Measurements from ENCODE around the gene SDC1.
A peak's percentile ranks its signal among the peaks of the same experiment; 100 is the strongest.
"Not testable (repeated sequence)": the region's sequence is repeated elsewhere in the genome, so short reads cannot be mapped to it uniquely, and the experiment has no call there.

The SDC1 gene

DNA sequence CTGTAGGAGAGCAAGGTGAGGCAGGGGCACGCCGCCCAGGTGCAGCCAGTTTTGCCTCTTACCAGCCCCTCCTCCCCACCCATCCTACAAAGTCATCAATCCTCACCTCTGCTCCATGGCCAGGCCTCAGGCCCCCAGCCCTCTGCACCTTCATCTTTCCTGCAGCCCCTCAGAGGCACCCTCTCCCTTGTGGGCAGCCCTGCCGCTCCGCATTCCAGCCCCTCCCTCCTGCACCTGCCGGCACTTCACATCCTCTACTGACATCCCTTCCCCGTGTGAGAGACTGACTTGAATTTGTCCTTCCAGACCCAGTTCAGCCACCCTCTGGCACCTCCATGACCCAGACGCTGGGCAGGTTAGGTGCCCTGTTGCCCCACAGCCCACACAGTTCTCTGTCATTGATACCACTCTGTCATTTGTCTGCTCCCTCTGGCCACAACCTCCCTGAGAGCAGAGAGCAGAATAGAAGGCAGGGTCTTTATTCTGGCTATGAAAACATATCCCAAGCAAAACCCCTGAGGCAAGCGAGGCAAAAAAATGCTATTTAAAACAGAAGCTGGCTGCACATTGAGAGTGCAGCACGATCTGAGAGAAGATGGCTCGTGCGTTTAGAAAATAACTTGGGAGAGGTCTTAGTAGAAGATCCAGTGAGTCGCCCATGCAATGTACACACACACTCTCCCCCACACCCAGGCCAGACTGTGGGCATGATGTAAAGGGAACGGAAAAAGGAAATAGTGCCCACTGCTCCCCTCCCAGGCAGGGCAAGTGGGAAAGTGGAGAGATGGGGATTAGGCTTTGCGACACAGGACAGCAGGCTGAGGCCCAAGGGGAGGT lies 25.9 kb downstream of the SDC1 start:
- TF ChIP-seq, protein P1, sequence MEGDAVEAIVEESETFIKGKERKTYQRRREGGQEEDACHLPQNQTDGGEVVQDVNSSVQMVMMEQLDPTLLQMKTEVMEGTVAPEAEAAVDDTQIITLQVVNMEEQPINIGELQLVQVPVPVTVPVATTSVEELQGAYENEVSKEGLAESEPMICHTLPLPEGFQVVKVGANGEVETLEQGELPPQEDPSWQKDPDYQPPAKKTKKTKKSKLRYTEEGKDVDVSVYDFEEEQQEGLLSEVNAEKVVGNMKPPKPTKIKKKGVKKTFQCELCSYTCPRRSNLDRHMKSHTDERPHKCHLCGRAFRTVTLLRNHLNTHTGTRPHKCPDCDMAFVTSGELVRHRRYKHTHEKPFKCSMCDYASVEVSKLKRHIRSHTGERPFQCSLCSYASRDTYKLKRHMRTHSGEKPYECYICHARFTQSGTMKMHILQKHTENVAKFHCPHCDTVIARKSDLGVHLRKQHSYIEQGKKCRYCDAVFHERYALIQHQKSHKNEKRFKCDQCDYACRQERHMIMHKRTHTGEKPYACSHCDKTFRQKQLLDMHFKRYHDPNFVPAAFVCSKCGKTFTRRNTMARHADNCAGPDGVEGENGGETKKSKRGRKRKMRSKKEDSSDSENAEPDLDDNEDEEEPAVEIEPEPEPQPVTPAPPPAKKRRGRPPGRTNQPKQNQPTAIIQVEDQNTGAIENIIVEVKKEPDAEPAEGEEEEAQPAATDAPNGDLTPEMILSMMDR (IDR thresholded peaks at IDR 0.05), result no peak
- TF ChIP-seq ZFX (IDR thresholded peaks at IDR 0.05; ENCODE audit: borderline replicate concordance), result no peak
- no peak overlapping the region for H3K27ac ChIP-seq

DNA sequence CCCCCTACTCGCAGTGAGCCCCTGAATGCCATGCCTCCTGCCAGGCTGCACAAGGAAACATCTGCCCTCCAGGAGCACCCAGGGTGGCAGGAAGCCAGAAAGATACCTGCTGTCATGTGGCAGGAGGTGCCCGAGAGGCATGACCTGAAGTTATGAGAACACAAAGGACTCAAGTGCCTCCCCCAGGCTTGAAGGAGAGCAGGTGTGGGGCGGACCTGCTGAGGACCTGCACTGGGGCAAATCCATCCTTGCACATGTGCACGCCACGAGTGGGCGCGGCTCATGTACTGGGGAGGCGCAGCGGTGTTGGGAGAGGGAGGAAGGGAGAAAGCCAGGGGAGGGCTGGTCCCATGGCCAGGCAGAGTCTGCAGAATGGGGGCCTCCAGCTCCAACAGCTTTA lies 26.9 kb downstream of the SDC1 start:
- 0 out of 2 replicates have a peak overlapping the region, but pooled peaks have one; percentile 64 for H3K27ac ChIP-seq

DNA sequence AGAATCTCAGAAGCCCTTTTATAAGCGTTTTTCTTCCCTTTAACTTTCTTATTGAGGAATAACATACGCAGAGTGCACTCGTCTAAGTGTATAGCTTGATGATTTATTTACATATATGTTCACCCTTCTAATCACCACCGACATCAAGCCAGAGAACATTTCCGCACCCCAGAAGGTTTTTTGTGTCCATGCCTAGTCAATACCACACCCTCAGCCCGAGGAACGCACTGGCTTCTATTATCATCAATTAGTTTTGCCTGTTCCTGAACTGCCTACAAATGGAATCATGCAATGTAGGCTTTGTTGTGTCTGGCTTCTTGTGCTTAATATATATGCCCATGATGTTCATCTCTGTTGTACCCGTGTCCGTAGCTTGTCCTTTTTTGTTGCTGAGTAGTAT lies 27.7 kb downstream of the SDC1 start:
- H3K27ac ChIP-seq, result peak overlapping the region; percentile 64

More for the DNA sequence above, 26.9 kb downstream of the SDC1 start:
- TF ChIP-seq, protein P1 (IDR thresholded peaks at IDR 0.05), result no peak
- no peak for TF ChIP-seq ZFX (IDR thresholded peaks at IDR 0.05; ENCODE audit: borderline replicate concordance)

DNA sequence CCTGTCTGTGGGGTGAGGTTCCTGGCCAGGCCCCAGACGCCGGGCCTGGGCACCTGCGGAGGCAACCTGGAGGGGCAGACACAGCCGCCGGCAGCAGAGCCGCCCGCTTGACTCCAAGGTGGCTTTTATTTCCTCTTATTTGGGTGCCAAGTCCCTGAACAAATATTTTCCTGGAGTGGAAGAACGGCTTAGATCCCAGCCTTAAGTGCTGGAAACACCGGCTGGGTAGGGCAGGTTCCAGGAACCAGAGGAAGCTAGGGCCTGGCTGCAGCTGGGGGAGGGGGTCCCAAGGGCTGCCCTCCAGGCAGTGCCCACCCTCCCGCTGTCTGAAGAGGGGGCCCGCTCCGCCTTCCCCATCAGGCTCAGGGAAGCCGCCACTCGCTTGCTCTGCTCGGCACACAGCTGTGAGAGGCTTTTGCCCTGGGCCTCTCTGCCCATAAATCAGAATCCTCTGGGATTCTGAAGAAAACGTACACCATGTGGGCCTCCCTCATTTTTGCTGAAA lies 28.2 kb downstream of the SDC1 start:
- H3K27ac ChIP-seq, result peak overlapping the region; percentile 64
- TF ChIP-seq ZFX (IDR thresholded peaks at IDR 0.05; ENCODE audit: borderline replicate concordance), result no peak
- TF ChIP-seq, protein P1 (IDR thresholded peaks at IDR 0.05), result no peak

More for the DNA sequence above, 27.7 kb downstream of the SDC1 start:
- TF ChIP-seq, protein P1 (IDR thresholded peaks at IDR 0.05), result no peak
- no peak for TF ChIP-seq ZFX (IDR thresholded peaks at IDR 0.05; ENCODE audit: borderline replicate concordance)

DNA sequence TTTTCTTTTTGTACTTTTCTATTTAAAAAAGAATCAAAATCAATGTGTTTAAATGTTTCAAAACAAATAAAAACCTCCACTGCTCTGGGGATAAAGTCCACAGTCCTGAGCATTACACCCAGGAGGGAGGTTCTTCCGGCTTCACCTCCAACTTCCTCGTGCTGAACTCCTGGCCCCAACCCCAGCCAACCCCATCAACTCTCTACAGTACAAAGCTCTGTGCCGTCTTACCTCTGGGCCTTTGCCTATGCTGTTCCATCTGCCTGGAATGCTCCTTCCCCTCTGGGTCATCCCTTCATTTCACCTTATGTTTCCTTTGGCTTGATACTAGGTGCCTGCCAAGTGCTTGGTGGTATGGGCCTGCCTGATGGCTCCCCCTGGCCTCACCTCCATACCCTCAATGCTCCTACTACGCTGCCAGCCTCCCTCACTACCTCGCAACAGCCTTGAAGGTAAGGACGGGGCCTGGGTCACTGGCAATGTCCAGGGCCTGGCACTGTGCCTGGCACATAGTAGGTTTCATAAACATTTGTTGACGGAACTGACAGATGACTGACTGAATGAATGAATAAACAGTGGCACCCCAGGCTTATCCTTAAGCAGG lies 28.8 kb downstream of the SDC1 start:
- H3K27ac ChIP-seq, result peak overlapping the region; percentile 64
- TF ChIP-seq ZFX (IDR thresholded peaks at IDR 0.05; ENCODE audit: borderline replicate concordance), result no peak
- TF ChIP-seq, protein P1 (IDR thresholded peaks at IDR 0.05), result no peak

DNA sequence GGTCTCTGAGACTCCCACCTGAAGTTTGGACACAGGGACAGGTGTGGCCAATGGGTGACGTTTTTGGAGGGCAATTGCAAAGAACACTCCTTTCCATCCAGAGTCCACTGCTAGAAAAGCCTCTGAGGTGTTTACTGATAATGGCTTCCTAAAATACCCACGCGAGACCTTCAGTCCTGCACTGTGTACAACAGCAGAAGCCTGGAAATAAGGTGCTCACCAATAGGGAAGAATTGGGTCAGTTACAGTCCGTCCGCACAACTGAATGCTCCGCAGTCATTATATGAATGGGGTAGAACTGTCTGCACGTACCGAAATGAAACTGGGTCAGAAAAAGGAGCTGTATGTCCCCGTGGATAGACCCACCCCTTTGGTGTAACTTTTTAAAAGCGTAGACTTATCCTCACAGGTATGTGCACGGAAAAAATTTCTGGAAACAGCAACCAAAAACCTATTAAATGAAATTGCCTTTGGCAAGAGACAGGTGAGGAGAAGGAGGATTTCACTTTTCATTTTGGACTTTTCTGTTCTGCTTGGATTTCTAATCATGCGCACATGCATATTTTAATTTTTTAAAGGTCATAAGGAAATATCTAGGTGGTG lies 29.4 kb downstream of the SDC1 start:
- 0 out of 2 replicates have a peak overlapping the region, but pooled peaks have one; percentile 64 for H3K27ac ChIP-seq

DNA sequence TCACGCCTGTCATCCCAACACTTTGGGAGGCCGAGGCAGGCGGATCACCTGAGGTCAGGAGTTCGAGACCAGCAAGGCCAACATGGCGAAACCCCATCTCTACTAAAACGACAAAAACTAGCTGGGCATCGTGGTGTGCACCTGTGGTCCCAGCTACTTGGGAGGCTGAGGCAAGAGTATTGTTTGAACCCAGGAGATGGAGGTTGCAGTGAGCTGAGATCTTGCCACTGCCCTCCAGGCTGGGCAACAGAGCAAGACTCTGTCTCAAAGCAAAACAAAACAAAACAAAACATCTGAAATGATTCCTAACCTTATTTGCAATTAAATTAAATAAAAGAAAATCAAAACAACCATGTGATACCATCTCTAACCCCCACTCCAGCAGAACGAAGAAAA lies 29.9 kb downstream of the SDC1 start:
- not testable (repeated sequence) for H3K27ac ChIP-seq

More for the DNA sequence above, 29.4 kb downstream of the SDC1 start:
- TF ChIP-seq, protein P1 (IDR thresholded peaks at IDR 0.05), result no peak
- no peak for TF ChIP-seq ZFX (IDR thresholded peaks at IDR 0.05; ENCODE audit: borderline replicate concordance)

Data from 22Rv1 (cell line).